Suprapubic skin (tissue), 4 donors: ENCODE measurements around the gene RBM38. TPM values are rescaled to one million over a fixed set of nuclear protein-coding genes. Genes with fewer than 3 reads are reported as not detected.

Experiments
- DNase-seq, 2 donors: peaks; one replicate each; pipeline ENCODE4 v3.0.0-alpha.2; 2019; ENCODE audit warnings: low spot score in 2 of 2
- H3K27ac ChIP-seq: fragments of 200-600 bp; sonication (generic); one replicate; pipeline ENCODE4 v1.5.1; 2019
- H3K27me3 ChIP-seq: fragments of 200-600 bp; sonication (generic); one replicate; pipeline ENCODE4 v1.5.1; 2019
- H3K36me3 ChIP-seq: fragments of 200-600 bp; sonication (generic); one replicate; pipeline ENCODE4 v1.5.1; 2019
- H3K4me1 ChIP-seq: fragments of 200-600 bp; sonication (generic); one replicate; pipeline ENCODE4 v1.5.1; 2019
- H3K4me3 ChIP-seq: fragments of 200-600 bp; sonication (generic); one replicate; pipeline ENCODE4 v1.5.1; 2019; ENCODE audit warnings: mild to moderate bottlenecking
- H3K9me3 ChIP-seq: fragments of 200-600 bp; sonication (generic); one replicate; pipeline ENCODE4 v1.5.1; 2019
- CTCF ChIP-seq, 2 donors: fragments of 200-600 bp in 1 of 2; fragments of 450-650 bp in 1 of 2; sonication (generic) in 1 of 2; IDR thresholded peaks; one replicate each; pipeline ENCODE4 v1.5.1; 2016 to 2019; ENCODE audit warnings: antibody characterized with exemption in 2 of 2, mild to moderate bottlenecking in 1 of 2, moderate library complexity in 1 of 2
- EP300 ChIP-seq: sonication (generic); formaldehyde crosslinking; IDR thresholded peaks from one replicate; pipeline ENCODE4 v1.6.1; 2017; ENCODE audit warnings: antibody characterized with exemption
- POLR2A ChIP-seq, 2 donors: fragments of 450-650 bp; IDR thresholded peaks; one replicate each; pipeline ENCODE4 v1.6.1; 2017; ENCODE audit warnings: antibody characterized with exemption in 2 of 2, mild to moderate bottlenecking in 2 of 2, moderate library complexity in 2 of 2
- POLR2AphosphoS5 ChIP-seq, 3 donors: sonication (generic); formaldehyde crosslinking; IDR thresholded peaks; one replicate each; pipeline ENCODE4 v1.6.1; 2017; ENCODE audit warnings: antibody characterized with exemption in 3 of 3
- WGBS: methylation state at CpG from one replicate; pipeline ENCODE4 v1.1.5; 2018; 5-methylcytosine and 5-hydroxymethylcytosine counted together
- total RNA-seq, 4 donors: library from RNA; depleted of rRNA; stranded (reverse); fragments of >200 nt; gene quantifications; one replicate each; pipeline ENCODE4 v1.1.0, GENCODE V29; 2016

Gene RBM38
- total RNA-seq, 4 donors from 2014 or later: 8.7 to 16.7 (median 12.8) TPM

- WGBS: 89% methylated on average over 8 of the region's 8 CpGs
- Histone ChIP-seq H3K36me3 (peaks cover 18% of the 10 kb centered on the region), H3K27ac (no peak overlapping the region), H3K27me3 (no peaks in the 10 kb centered on the region), H3K9me3 (no peaks in the 10 kb centered on the region), H3K4me3 (no peak overlapping the region), H3K4me1 (no peaks in the 10 kb centered on the region)
- no peak for DNase-seq
- TF ChIP-seq EP300 (no peak), CTCF (IDR thresholded peaks at IDR 0.05) (no peak), POLR2AphosphoS5 (IDR thresholded peaks at IDR 0.05) (no peak), POLR2A (IDR thresholded peaks at IDR 0.05) (no peak)
Observed at GRCh38 chr20:57412347-57413029, 21.3 kb downstream of the RBM38 start.

GRCh38 chr20:57413986-57414385 lies 22.8 kb downstream of the RBM38 start:
- WGBS: 93% methylated on average over 6 of the region's 10 CpGs
- Histone ChIP-seq H3K4me1 (no peaks in the 10 kb centered on the region), H3K27me3 (no peaks in the 10 kb centered on the region), H3K4me3 (no peak overlapping the region), H3K36me3 (peaks cover 4% of the 10 kb centered on the region), H3K27ac (no peak overlapping the region), H3K9me3 (no peaks in the 10 kb centered on the region)
- TF ChIP-seq EP300: no peak
- no peak for TF ChIP-seq CTCF (IDR thresholded peaks at IDR 0.05)
- TF ChIP-seq POLR2A (IDR thresholded peaks at IDR 0.05): no peak
- TF ChIP-seq POLR2AphosphoS5 (IDR thresholded peaks at IDR 0.05): no peak
- no peak for DNase-seq

GRCh38 chr20:57414867-57415592 lies 23.8 kb downstream of the RBM38 start:
- Histone ChIP-seq H3K9me3 (no peaks in the 10 kb centered on the region), H3K4me1 (no peaks in the 10 kb centered on the region), H3K4me3 (no peak overlapping the region), H3K27me3 (no peaks in the 10 kb centered on the region), H3K27ac (no peak overlapping the region), H3K36me3 (no peaks in the 10 kb centered on the region)
- DNase-seq: no peak
- WGBS: 66% methylated on average over 15 of the region's 19 CpGs
- TF ChIP-seq POLR2AphosphoS5 (IDR thresholded peaks at IDR 0.05) (no peak), CTCF (IDR thresholded peaks at IDR 0.05) (no peak), EP300 (no peak), POLR2A (IDR thresholded peaks at IDR 0.05) (no peak)

GRCh38 chr20:57415771-57416170 lies 24.6 kb downstream of the RBM38 start:
- Histone ChIP-seq H3K36me3 (no peaks in the 10 kb centered on the region), H3K27ac (no peak overlapping the region), H3K4me3 (no peak overlapping the region), H3K27me3 (peaks cover 3% of the 10 kb centered on the region), H3K4me1 (no peaks in the 10 kb centered on the region), H3K9me3 (no peaks in the 10 kb centered on the region)
- 87% methylated on average over 11 of the region's 11 CpGs for WGBS
- TF ChIP-seq CTCF (IDR thresholded peaks at IDR 0.05) (no peak), POLR2AphosphoS5 (IDR thresholded peaks at IDR 0.05) (no peak), EP300 (no peak), POLR2A (IDR thresholded peaks at IDR 0.05) (no peak)
- DNase-seq: no peak

- no peak for TF ChIP-seq CTCF (IDR thresholded peaks at IDR 0.05)
- no peak for TF ChIP-seq EP300
- TF ChIP-seq POLR2AphosphoS5 (IDR thresholded peaks at IDR 0.05): no peak
- TF ChIP-seq POLR2A (IDR thresholded peaks at IDR 0.05): no peak
- H3K4me3 ChIP-seq: no peak overlapping the region
- peaks cover 7% of the 10 kb centered on the region for H3K27me3 ChIP-seq
- WGBS: 92% methylated on average over 5 of the region's 15 CpGs
- H3K36me3 ChIP-seq: no peaks in the 10 kb centered on the region
- no peak overlapping the region for H3K27ac ChIP-seq
- no peak for DNase-seq
- no peaks in the 10 kb centered on the region for H3K4me1 ChIP-seq
- H3K9me3 ChIP-seq: no peaks in the 10 kb centered on the region
Observed at GRCh38 chr20:57416296-57417022, 25.3 kb downstream of the RBM38 start.
